ENCODE measurements around the gene NKIRAS2.

Gene NKIRAS2

DNA sequence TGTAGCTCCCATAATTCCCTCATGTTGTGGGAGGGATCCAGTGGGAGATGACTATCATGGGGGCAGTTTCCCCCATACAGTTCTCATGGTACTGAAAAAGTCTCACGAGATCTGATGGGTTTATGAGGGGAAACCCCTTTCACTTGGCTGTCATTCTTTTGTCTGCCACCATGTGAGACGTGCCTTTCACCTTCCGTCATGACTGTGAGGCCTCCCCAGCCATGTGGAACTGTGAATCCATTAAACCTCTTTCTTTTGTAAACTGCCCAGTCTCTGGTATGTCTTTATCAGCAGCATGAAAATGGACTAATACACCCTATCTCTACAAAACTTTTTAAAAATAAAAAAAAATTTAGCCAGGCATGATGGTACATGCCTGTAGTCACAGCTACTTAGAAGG is 36.7 kb downstream of the NKIRAS2 start:
- no peak for DNase-seq (ENCODE audit: low spot score)

DNA sequence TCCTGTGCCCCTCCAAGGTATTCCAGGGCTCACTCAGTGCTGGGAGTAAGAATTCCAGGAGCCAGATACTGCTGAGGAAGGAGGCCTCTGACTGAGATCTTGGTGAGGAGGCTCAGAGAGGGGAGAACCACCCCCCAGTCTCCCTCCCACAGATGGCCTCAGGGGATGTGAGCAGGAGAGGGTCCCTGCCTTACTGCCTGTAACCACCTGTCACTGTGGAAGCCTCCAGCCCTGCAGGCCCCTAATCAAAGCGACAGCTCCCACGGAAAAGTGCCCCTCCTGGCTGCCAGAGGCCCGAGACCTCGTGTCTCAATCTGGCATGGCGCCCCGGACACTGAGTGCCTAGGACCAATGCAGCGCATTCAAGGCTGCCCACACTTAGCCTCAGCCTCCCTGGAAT is 38.2 kb downstream of the NKIRAS2 start:
- DNase-seq (ENCODE audit: low spot score): no peak

DNA sequence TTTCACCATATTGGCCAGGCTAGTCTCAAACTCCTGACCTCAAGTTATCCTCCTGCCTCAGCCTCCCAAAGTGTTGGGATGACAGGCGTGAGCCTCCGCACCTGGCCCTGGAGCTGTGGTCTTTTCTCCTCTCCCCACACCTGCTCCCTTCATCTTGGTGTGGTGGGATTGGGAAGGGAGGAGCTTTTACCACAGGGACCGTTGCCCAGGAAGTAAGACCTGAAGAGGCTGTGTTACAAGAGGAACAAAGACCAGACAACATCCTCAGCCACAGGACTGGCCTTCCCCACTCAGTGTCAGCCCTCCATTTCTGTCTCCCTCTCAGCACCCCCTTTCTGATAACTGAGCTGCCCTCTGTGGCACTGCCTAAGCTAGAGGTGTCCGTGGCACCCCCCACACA is 39.9 kb downstream of the NKIRAS2 start:
- no peak for DNase-seq (ENCODE audit: low spot score)

DNA sequence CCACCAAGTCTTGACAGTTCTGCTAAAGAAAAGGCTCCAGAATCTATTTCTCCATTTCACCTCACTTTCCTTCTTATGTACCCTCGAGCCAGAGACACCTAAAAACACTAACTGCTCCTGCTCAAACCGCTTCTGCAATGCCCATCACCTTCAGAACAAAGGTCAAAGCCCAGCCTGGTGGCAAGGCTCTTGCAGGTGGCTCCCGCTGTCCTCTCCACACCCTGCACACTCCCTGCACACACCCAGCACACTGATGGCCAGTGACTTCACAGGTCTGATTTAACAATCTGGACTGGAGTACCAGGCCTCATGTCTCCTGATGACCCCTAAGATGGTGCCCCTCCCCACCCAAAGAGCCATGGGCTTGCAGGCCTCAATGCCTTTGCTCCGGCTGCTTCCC is 40.3 kb downstream of the NKIRAS2 start:
- DNase-seq (ENCODE audit: low spot score): no peak

DNA sequence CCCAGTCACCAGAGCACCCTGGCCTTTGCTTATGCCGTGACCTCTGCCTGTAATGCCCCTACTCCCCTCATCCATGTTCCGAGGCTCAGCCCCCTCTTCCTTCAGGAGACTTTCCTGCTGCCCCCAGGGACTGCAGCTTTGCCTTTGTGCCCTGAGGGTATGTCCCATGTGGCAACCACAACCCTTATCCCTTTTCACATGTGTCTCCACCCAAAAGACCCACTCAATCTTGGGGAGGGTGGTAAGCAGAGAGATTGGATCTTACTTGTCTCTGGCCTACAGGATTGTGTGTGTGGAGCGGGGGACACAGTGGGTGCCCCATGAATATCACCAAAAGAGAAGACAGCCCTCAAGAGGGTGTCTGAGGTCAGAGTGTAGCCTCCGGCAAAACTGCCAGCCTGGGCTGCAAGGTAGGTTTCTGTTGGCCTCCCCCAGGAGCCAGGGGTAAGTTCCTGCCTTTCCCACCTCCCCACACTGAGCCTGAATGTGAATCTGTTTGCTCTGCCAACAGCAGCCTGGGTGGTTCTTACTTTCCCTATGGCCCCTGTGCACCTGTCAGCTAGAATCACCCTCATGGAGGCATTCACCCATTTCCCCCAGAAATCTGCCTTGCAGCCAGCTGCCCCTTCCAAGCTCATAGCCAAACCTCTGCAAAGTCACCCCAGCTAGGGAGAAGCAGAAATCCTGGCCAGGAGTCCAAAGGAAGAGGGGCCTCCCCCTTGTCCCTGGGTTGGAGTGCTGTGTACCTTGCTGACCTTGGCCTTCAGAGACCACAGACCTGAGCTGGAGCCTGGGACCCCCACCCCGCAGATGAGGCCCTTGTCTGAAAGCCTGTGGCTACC is 42.0 kb downstream of the NKIRAS2 start:
- no peak for DNase-seq (ENCODE audit: low spot score)

DNA sequence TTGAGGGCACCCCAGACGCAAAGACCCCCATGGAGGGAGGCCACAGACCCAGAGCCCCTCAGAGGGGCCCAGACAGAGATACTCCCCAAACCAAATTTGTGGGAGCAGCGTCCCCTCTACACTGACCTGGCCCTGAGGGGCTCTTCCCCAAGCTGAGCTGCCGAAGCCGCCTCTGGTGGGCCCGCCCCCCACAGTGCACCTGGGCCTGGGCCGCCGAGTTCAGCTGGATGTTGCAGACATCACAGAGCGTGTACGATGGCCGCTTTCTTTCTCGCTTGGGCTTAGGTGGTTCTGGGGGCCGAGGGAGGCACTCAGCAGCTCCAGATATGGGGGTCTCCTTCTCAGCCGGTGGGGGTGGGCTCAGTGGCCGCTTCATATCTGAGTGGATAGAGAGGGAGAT is 42.8 kb downstream of the NKIRAS2 start:
- no peak for DNase-seq (ENCODE audit: low spot score)

DNA sequence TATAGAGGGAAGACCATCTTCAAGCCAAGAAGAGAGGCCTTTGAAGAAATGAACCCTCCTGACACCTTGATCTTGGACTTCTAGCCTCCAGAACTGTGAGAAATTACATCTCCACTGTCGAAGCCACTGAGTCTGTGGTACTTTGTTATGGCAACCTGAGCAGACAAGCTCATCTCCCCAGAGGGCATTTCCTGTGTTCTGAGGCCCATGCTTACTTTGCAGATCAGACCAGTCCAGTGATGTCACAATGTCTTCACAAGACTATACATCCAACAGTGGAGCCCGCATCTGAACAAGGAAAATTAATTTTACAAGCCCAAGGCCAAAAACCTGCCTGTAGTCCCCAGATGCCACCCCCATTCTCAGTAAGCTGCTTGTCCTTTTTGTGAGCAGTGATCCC is 45.3 kb downstream of the NKIRAS2 start:
- DNase-seq (ENCODE audit: low spot score): no peak

DNA sequence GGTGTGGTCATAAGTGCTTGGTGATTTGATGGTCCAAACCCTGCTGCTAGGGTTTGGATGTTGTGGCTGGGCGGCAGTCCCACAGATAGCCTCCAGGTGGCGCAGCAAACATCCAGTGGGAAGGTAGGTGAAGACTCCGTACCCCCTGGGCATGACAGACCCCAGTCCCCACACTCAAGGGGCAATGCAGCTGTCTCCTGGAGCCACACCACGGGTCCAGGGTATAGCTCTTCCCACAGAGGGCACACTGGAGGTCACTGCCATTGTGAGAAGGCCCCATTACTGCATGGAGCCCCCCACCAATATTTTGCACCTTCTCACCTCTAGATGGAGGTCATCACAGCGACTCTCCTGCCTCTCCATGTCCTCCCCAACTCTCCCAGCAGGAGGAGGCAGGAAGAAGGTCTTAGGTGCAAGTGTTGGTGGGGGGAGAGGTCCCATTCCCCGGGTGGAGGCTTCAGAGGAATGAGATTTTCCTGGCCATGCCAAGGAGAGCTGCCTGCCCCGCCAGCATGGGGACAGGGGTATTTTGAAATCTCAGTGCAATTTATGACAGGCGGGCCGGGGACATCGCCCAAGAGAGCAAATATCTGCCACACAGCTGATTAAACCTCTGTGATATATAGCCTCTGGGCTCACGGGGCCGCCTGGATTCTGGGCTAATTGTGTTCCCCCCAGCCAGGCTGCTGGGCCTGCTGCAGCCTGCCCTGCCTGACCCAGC is 47.6 kb downstream of the NKIRAS2 start:
- peak; percentile 67 for DNase-seq (ENCODE audit: low spot score)

DNA sequence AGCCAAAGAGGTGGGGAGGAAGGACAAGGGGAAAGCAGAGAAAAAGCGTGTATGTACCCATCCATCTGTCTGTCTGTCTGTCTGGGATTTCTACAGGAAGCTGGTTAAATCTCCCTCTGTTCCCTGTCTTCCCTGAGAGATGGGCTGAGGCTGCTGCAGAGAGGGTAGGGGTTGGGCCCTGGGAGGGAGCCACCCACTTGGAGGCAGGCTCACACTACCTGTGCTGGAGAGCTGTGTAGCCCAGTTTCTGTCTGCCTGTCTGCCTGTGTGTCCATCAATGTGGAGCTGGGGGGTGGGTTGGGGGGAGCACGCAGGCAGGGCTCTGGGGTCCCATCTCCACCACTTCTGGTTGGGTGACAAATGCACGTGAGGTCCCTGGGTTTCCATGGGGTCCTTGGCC is 49.1 kb downstream of the NKIRAS2 start:
- DNase-seq (ENCODE audit: low spot score): no peak

DNA sequence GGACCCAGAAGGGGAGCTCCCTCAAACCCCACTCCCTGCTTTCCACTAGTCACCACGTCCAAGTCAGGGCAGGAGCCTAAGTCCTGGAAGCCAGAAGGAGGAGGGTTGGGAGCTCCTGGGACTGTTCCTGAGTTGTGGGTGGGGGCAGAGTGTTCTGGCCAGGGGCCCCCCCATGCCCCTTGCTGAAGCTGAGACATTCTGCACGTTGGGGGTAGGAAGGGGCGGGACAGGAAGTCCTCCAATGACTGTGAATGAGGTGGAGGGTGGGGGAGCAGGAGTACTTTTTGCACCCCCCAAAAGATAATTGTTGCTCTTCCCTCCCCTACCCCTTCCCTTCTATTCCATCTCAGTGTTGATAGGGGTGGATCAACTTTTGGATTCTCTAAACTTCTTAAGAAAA is 51.9 kb downstream of the NKIRAS2 start:
- DNase-seq (ENCODE audit: low spot score): no peak

DNA sequence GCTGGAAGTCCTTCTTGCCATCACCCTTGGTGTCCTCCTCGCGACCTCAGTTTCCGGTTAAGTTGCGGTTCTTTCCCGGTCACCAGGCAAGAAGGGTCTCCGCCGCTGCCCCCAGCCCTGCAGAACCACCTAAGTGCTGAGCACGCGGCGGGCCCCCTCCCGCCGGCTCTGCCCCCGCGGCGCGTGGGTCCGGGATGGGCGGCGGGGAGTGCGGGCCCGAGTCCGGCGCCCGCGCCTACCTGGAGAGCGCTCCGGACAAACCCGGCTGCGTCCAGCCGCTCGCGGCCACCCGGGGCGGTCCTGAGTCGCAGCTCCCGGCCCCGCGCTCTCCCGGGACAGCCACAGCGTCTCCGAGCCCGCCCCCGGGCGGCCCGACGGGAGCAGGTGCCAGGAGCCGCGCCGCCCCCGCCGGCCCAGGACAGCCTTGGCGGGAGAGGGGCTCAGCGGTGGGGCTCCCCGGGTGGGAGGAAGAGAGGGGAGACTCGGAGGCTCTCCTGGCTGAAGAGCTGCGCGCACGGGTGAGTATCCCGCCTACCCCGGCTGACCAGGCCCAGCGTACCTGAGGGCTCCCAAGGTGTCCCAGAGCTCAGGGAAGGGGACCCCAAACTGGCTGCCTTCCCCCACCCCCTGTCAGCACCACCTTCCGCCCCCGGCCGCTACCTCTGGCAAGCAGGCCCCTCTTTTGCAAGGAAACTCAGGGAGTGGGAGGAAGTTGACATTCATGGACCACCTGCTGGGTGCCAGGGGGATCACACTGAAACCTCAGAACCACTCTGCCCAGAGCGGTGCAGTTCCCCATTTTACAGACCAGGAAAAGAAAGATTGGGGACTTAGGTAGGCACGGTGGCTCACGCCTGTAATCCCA is 52.7 kb downstream of the NKIRAS2 start:
- no peak for DNase-seq (ENCODE audit: low spot score)
